Measurements from ENCODE around the gene CPSF4.

GRCh38 chr7:99460651-99461050 is 21.9 kb downstream of the CPSF4 start:
- TF ChIP-seq SMC3 (conservative IDR thresholded peaks at IDR 0.05; ENCODE audit: poor library complexity), result no peak
- no peak for TF ChIP-seq CTCF (IDR thresholded peaks at IDR 0.05; ENCODE audit: poor library complexity, severe bottlenecking)
- TF ChIP-seq RAD21 (conservative IDR thresholded peaks at IDR 0.05), result no peak
- TF ChIP-seq REST (IDR thresholded peaks at IDR 0.05; ENCODE audit: borderline replicate concordance), result no peak
- no peak for TF ChIP-seq EP300 (conservative IDR thresholded peaks at IDR 0.05; ENCODE audit: poor library complexity, severe bottlenecking)
- TF ChIP-seq EZH2 (IDR thresholded peaks at IDR 0.05; ENCODE audit: borderline replicate concordance, insufficient read depth, low read length, poor library complexity, severe bottlenecking), result no peak
- TF ChIP-seq POLR2AphosphoS5 (IDR thresholded peaks at IDR 0.05), result no peak

Data from neural cell (in vitro differentiated cells).